ENCODE data around the gene PRR30.

PRR30 gene

GRCh38 chr2:27138111-27138510 lies 1.1 kb downstream of the PRR30 start:
- Mint-ChIP-seq H3K27ac (peak overlapping the region; percentile 39), H3K4me3 (no peak overlapping the region), H3K4me1 (peaks cover 15% of the 10 kb centered on the region), H3K36me3 (peaks cover 23% of the 10 kb centered on the region), H3K9me3 (no peaks in the 10 kb centered on the region)
- ATAC-seq (no peak), DNase-seq (ENCODE audit: low spot score in 2 of 2) (no peak)

GRCh38 chr2:27137322-27137935 lies 1.8 kb downstream of the PRR30 start:
- H3K9me3 Mint-ChIP-seq, result no peaks in the 10 kb centered on the region
- DNase-seq (ENCODE audit: low spot score in 2 of 2) (no peak), ATAC-seq (no peak)
- H3K4me3 Mint-ChIP-seq, result no peak overlapping the region
- peaks cover 30% of the 10 kb centered on the region for H3K36me3 Mint-ChIP-seq
- H3K4me1 Mint-ChIP-seq, result peaks cover 22% of the 10 kb centered on the region
- H3K27ac Mint-ChIP-seq, result no peak overlapping the region

GRCh38 chr2:27136751-27137150 lies 2.5 kb downstream of the PRR30 start:
- DNase-seq (ENCODE audit: low spot score in 2 of 2) (no peak), ATAC-seq (no peak)
- no peak overlapping the region for H3K27ac Mint-ChIP-seq
- H3K4me1 Mint-ChIP-seq, result peaks cover 22% of the 10 kb centered on the region
- no peaks in the 10 kb centered on the region for H3K9me3 Mint-ChIP-seq
- peaks cover 34% of the 10 kb centered on the region for H3K36me3 Mint-ChIP-seq
- no peak overlapping the region for H3K4me3 Mint-ChIP-seq

- peaks cover 22% of the 10 kb centered on the region for H3K4me1 Mint-ChIP-seq
- no peak for DNase-seq (ENCODE audit: low spot score in 2 of 2)
- peak overlapping the region; percentile 84 for H3K4me3 Mint-ChIP-seq
- no peaks in the 10 kb centered on the region for H3K9me3 Mint-ChIP-seq
- peaks cover 37% of the 10 kb centered on the region for H3K36me3 Mint-ChIP-seq
- ATAC-seq, result no peak
- H3K27ac Mint-ChIP-seq, result peak overlapping the region; percentile 97
These were observed 3.7 kb downstream of the PRR30 start for GRCh38 chr2:27135478-27135955.

GRCh38 chr2:27134781-27135477 lies 4.3 kb downstream of the PRR30 start:
- no peak for DNase-seq (ENCODE audit: low spot score in 2 of 2)
- H3K36me3 Mint-ChIP-seq, result peaks cover 38% of the 10 kb centered on the region
- no peak for ATAC-seq
- no peaks in the 10 kb centered on the region for H3K9me3 Mint-ChIP-seq
- H3K4me1 Mint-ChIP-seq, result peaks cover 22% of the 10 kb centered on the region
- peak overlapping the region; percentile 97 for H3K27ac Mint-ChIP-seq
- H3K4me3 Mint-ChIP-seq, result peak overlapping the region; percentile 84

GRCh38 chr2:27133905-27134780 lies 5.1 kb downstream of the PRR30 start, which contains the start of gene PREB:
Gene PREB, minus strand, starts transcription at chr2:27134636. Its CDS starts 215 bp downstream, at chr2:27134421.
- Mint-ChIP-seq H3K9me3 (no peaks in the 10 kb centered on the region), H3K36me3 (peaks cover 46% of the 10 kb centered on the region), H3K4me1 (peaks cover 22% of the 10 kb centered on the region), H3K4me3 (peak within 1 kb of the TSS; percentile 84), H3K27ac (peak within 1 kb of the TSS; percentile 97)
- DNase-seq (ENCODE audit: low spot score in 2 of 2) (peak; percentile 99), ATAC-seq (peak; percentile 92)

GRCh38 chr2:27133195-27133875 lies 5.9 kb downstream of the PRR30 start:
- H3K4me1 Mint-ChIP-seq, result peaks cover 22% of the 10 kb centered on the region
- H3K36me3 Mint-ChIP-seq, result peaks cover 46% of the 10 kb centered on the region
- H3K9me3 Mint-ChIP-seq, result no peaks in the 10 kb centered on the region
- ATAC-seq, result peak; percentile 23
- H3K4me3 Mint-ChIP-seq, result peak overlapping the region; percentile 84
- H3K27ac Mint-ChIP-seq, result peak overlapping the region; percentile 97
- peak in 1 of 2 donors; percentile 62 for DNase-seq (ENCODE audit: low spot score in 2 of 2)

GRCh38 chr2:27131429-27131828 lies 7.8 kb downstream of the PRR30 start:
- DNase-seq (ENCODE audit: low spot score in 2 of 2) (no peak), ATAC-seq (no peak)
- Mint-ChIP-seq H3K36me3 (peaks cover 46% of the 10 kb centered on the region), H3K27ac (peak overlapping the region; percentile 97), H3K4me3 (no peak overlapping the region), H3K4me1 (peaks cover 22% of the 10 kb centered on the region), H3K9me3 (no peaks in the 10 kb centered on the region)

- ATAC-seq, result no peak
- Mint-ChIP-seq H3K27ac (peak overlapping the region; percentile 97), H3K36me3 (peaks cover 45% of the 10 kb centered on the region), H3K4me1 (peaks cover 18% of the 10 kb centered on the region), H3K9me3 (no peaks in the 10 kb centered on the region), H3K4me3 (no peak overlapping the region)
- no peak for DNase-seq (ENCODE audit: low spot score in 2 of 2)
These were observed 8.8 kb downstream of the PRR30 start for GRCh38 chr2:27130396-27130795.

- no peaks in the 10 kb centered on the region for H3K9me3 Mint-ChIP-seq
- no peak overlapping the region for H3K4me3 Mint-ChIP-seq
- no peak for ATAC-seq
- peak overlapping the region; percentile 46 for H3K27ac Mint-ChIP-seq
- H3K36me3 Mint-ChIP-seq, result peaks cover 31% of the 10 kb centered on the region
- DNase-seq (ENCODE audit: low spot score in 2 of 2), result no peak
- peaks cover 18% of the 10 kb centered on the region for H3K4me1 Mint-ChIP-seq
These were observed 10.3 kb downstream of the PRR30 start for GRCh38 chr2:27128668-27129571.

- Mint-ChIP-seq H3K4me3 (no peak overlapping the region), H3K9me3 (no peaks in the 10 kb centered on the region), H3K27ac (no peak overlapping the region), H3K36me3 (peaks cover 22% of the 10 kb centered on the region), H3K4me1 (peaks cover 15% of the 10 kb centered on the region)
- DNase-seq (ENCODE audit: low spot score in 2 of 2) (no peak), ATAC-seq (no peak)
These were observed 11.1 kb downstream of the PRR30 start for GRCh38 chr2:27127883-27128667.

- peaks cover 15% of the 10 kb centered on the region for H3K4me1 Mint-ChIP-seq
- peak overlapping the region; percentile 79 for H3K27ac Mint-ChIP-seq
- ATAC-seq (no peak), DNase-seq (ENCODE audit: low spot score in 2 of 2) (no peak)
- no peak overlapping the region for H3K4me3 Mint-ChIP-seq
- no peaks in the 10 kb centered on the region for H3K9me3 Mint-ChIP-seq
- peaks cover 8% of the 10 kb centered on the region for H3K36me3 Mint-ChIP-seq
These were observed 12.9 kb downstream of the PRR30 start for GRCh38 chr2:27126252-27126710.

GRCh38 chr2:27125104-27125503 lies 14.1 kb downstream of the PRR30 start:
- no peak for ATAC-seq
- Mint-ChIP-seq H3K27ac (no peak overlapping the region), H3K4me3 (no peak overlapping the region)

More at GRCh38 chr2:27125104-27125503, 14.1 kb downstream of the PRR30 start:
- H3K9me3 Mint-ChIP-seq, result no peaks in the 10 kb centered on the region
- peaks cover 8% of the 10 kb centered on the region for H3K36me3 Mint-ChIP-seq
- peaks cover 15% of the 10 kb centered on the region for H3K4me1 Mint-ChIP-seq
- DNase-seq (ENCODE audit: low spot score in 2 of 2), result no peak

All from stimulated activated effector memory CD8-positive, alpha-beta T cell treated with anti-CD3 and anti-CD28 coated beads, Interleukin-12 subunit alpha, Interleukin-12 subunit beta, amount 100 ng/mL, for 72 hours (primary cell).